Glutamatergic neuron (in vitro differentiated cells): ENCODE results near the gene MRPL10. TPM values are rescaled to one million over a fixed set of nuclear protein-coding genes. Genes with fewer than 3 reads are reported as not detected.
A peak's percentile ranks its signal among the peaks of the same experiment; 100 is the strongest.

Experiments
- DNase-seq: peaks from one replicate; pipeline ENCODE4 v3.0.0; 2022
- H3K27ac Mint-ChIP-seq: one replicate; pipeline ENCODE4 v1.8.0; 2020; ENCODE audit warnings: mild to moderate bottlenecking, mixed read lengths, inconsistent platforms; ENCODE audit not compliant: unreplicated experiment
- H3K27me3 Mint-ChIP-seq: one replicate; pipeline ENCODE4 v1.8.0; 2020; ENCODE audit warnings: mild to moderate bottlenecking, moderate library complexity, mixed read lengths, inconsistent platforms; ENCODE audit not compliant: unreplicated experiment
- H3K36me3 Mint-ChIP-seq: one replicate; pipeline ENCODE4 v1.8.0; 2020; ENCODE audit warnings: mild to moderate bottlenecking, mixed read lengths, inconsistent platforms; ENCODE audit not compliant: unreplicated experiment
- H3K4me1 Mint-ChIP-seq: one replicate; pipeline ENCODE4 v1.8.0; 2020; ENCODE audit warnings: mild to moderate bottlenecking, low read depth, mixed read lengths, inconsistent platforms; ENCODE audit not compliant: unreplicated experiment
- H3K4me3 Mint-ChIP-seq: one replicate; pipeline ENCODE4 v1.8.0; 2020; ENCODE audit warnings: mild to moderate bottlenecking, mixed read lengths, inconsistent platforms; ENCODE audit not compliant: unreplicated experiment
- H3K9me3 Mint-ChIP-seq: one replicate; pipeline ENCODE4 v1.8.0; 2020; ENCODE audit warnings: mild to moderate bottlenecking, moderate library complexity, mixed read lengths, inconsistent platforms; ENCODE audit not compliant: unreplicated experiment
- CTCF ChIP-seq: fragments of 200-600 bp; sonication (generic); IDR thresholded peaks from one replicate; pipeline ENCODE4 v1.5.0; 2021; ENCODE audit not compliant: partially characterized antibody, unreplicated experiment
- total RNA-seq: library from RNA; stranded (reverse); fragmentation: NEBNext Ultra II Directional; extraction: Animal tissue kit (Norgen Biotek cat#: 25700); gene quantifications from one replicate; pipeline ENCODE4 v1.2.1, GENCODE V29; 2021; ENCODE audit not compliant: unreplicated experiment

Gene MRPL10
- total RNA-seq, 1 donor from 2014 or later: 38.7 TPM

GRCh38 chr17:47866941-47867340, 35.6 kb upstream of the MRPL10 start:
- peaks cover 24% of the 10 kb centered on the region for H3K27me3 Mint-ChIP-seq
- no peak for TF ChIP-seq CTCF
- H3K27ac Mint-ChIP-seq: no peak overlapping the region

GRCh38 chr17:47864791-47865216, 33.5 kb upstream of the MRPL10 start:
- no peak overlapping the region for H3K4me3 Mint-ChIP-seq
- H3K27me3 Mint-ChIP-seq: peaks cover 20% of the 10 kb centered on the region
- peaks cover 5% of the 10 kb centered on the region for H3K36me3 Mint-ChIP-seq
- H3K4me1 Mint-ChIP-seq: no peaks in the 10 kb centered on the region
- H3K27ac Mint-ChIP-seq: no peak overlapping the region
- peaks cover 6% of the 10 kb centered on the region for H3K9me3 Mint-ChIP-seq
- no peak for TF ChIP-seq CTCF
- DNase-seq: no peak

More at GRCh38 chr17:47866941-47867340, 35.6 kb upstream of the MRPL10 start:
- DNase-seq: no peak
- no peaks in the 10 kb centered on the region for H3K4me1 Mint-ChIP-seq
- H3K4me3 Mint-ChIP-seq: no peak overlapping the region
- H3K9me3 Mint-ChIP-seq: peaks cover 6% of the 10 kb centered on the region
- H3K36me3 Mint-ChIP-seq: peaks cover 5% of the 10 kb centered on the region

- H3K36me3 Mint-ChIP-seq: peaks cover 5% of the 10 kb centered on the region
- H3K4me3 Mint-ChIP-seq: no peak overlapping the region
- no peaks in the 10 kb centered on the region for H3K4me1 Mint-ChIP-seq
- DNase-seq: no peak
- H3K9me3 Mint-ChIP-seq: peaks cover 6% of the 10 kb centered on the region
- peak overlapping the region; percentile 10 for H3K27ac Mint-ChIP-seq
- H3K27me3 Mint-ChIP-seq: peaks cover 20% of the 10 kb centered on the region
- no peak for TF ChIP-seq CTCF
Measured at GRCh38 chr17:47862621-47863440, 31.5 kb upstream of the MRPL10 start.

- no peak overlapping the region for H3K4me3 Mint-ChIP-seq
- no peak for TF ChIP-seq CTCF
- DNase-seq: no peak
- H3K27ac Mint-ChIP-seq: no peak overlapping the region
- peaks cover 15% of the 10 kb centered on the region for H3K27me3 Mint-ChIP-seq
- peaks cover 6% of the 10 kb centered on the region for H3K9me3 Mint-ChIP-seq
- H3K36me3 Mint-ChIP-seq: no peaks in the 10 kb centered on the region
- no peaks in the 10 kb centered on the region for H3K4me1 Mint-ChIP-seq
Measured at GRCh38 chr17:47860386-47860785, 29.0 kb upstream of the MRPL10 start.
